RWPE1 (cell line): Measurements from ENCODE around the gene MAPKAPK3.

Experiments used
- CTCF ChIA-PET: fragments of 350-600 bp; sonication (Branson Sonifier 250); formaldehyde crosslinking; extraction: SDS; loops from one replicate; lab custom pipeline; 2021; lab: Yijun Ruan, JAX
- POLR2A ChIA-PET: fragments of 400-600 bp; formaldehyde crosslinking; extraction: SDS; loops from one replicate; lab custom pipeline; 2020; ENCODE audit warnings: antibody characterized with exemption; ENCODE audit not compliant: low non-redundant PET; lab: Yijun Ruan, JAX
- DNase-seq: peaks from one replicate; pipeline ENCODE4 v3.0.0; 2012; ENCODE audit warnings: low spot score
- H3K27ac ChIP-seq: fragments of 450-650 bp; 2 replicates; pipeline ENCODE4 v1.5.1; 2017
- CTCF ChIP-seq: fragments of 450-650 bp; conservative IDR thresholded peaks from 2 replicates; pipeline ENCODE4 v1.5.1; 2017; ENCODE audit warnings: low read depth, mild to moderate bottlenecking

Gene MAPKAPK3

GRCh38 chr3:50580683-50581458 lies 36.1 kb upstream of the MAPKAPK3 start:
- DNase-seq, result no peak
- ChIA-PET CTCF (interaction anchor here (0.8 kb wide), 1 partner anchor 809 kb away, joined by 3 read pairs; no protein-coding TSS in a partner anchor), POLR2A (no interaction called here)
- no peak for TF ChIP-seq CTCF
- H3K27ac ChIP-seq, result peak overlapping the region; percentile 4; the same call in 1 of the 2 replicates

- POLR2A ChIA-PET, result no interaction called here
- peak overlapping the region; percentile 18; the same call in 1 of the 2 replicates for H3K27ac ChIP-seq
- CTCF ChIA-PET, result interaction anchor here (0.8 kb wide), 1 partner anchor 809 kb away, joined by 3 read pairs; no protein-coding TSS in a partner anchor
- no peak for TF ChIP-seq CTCF
- DNase-seq, result no peak
These were observed 35.5 kb upstream of the MAPKAPK3 start for GRCh38 chr3:50581459-50581842.

GRCh38 chr3:50582083-50582482 lies 34.9 kb upstream of the MAPKAPK3 start:
- no peak for DNase-seq
- TF ChIP-seq CTCF, result no peak
- ChIA-PET CTCF (no interaction called here), POLR2A (no interaction called here)
- peak overlapping the region; percentile 18 for H3K27ac ChIP-seq

GRCh38 chr3:50583897-50584296 lies 33.1 kb upstream of the MAPKAPK3 start:
- peak overlapping the region; percentile 31 for H3K27ac ChIP-seq
- no peak for DNase-seq
- ChIA-PET POLR2A (no interaction called here), CTCF (no interaction called here)
- no peak for TF ChIP-seq CTCF

GRCh38 chr3:50584391-50584790 lies 32.6 kb upstream of the MAPKAPK3 start:
- no peak for TF ChIP-seq CTCF
- POLR2A ChIA-PET, result no interaction called here

GRCh38 chr3:50585919-50586762 lies 30.8 kb upstream of the MAPKAPK3 start:
- no peak for TF ChIP-seq CTCF
- DNase-seq, result no peak
- H3K27ac ChIP-seq, result peak overlapping the region; percentile 47
- ChIA-PET CTCF (no interaction called here), POLR2A (no interaction called here)

More at GRCh38 chr3:50584391-50584790, 32.6 kb upstream of the MAPKAPK3 start:
- CTCF ChIA-PET, result no interaction called here
- no peak for DNase-seq
- no peak overlapping the region for H3K27ac ChIP-seq
